ENCODE measurements around the gene ARHGAP28.

DNA sequence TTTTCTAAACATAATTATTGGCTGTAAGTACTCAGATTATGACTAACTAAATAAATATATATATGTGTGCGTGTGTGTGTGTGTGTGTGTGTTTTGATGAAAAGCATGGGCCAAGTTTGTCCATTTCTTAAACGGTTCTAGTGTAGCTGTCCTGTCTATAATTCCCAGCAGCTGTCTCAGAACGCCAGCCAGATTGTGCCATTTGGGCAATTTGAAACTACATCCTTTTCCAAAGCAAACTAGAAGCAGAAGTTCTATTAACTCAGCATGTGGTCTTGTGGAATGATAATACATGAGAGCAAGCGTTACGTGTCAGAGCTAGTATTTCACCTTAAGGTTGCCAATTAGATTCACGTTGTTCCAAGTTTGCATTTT lies 1.7 kb downstream of the ARHGAP28 start:
- TF ChIP-seq, protein P1, sequence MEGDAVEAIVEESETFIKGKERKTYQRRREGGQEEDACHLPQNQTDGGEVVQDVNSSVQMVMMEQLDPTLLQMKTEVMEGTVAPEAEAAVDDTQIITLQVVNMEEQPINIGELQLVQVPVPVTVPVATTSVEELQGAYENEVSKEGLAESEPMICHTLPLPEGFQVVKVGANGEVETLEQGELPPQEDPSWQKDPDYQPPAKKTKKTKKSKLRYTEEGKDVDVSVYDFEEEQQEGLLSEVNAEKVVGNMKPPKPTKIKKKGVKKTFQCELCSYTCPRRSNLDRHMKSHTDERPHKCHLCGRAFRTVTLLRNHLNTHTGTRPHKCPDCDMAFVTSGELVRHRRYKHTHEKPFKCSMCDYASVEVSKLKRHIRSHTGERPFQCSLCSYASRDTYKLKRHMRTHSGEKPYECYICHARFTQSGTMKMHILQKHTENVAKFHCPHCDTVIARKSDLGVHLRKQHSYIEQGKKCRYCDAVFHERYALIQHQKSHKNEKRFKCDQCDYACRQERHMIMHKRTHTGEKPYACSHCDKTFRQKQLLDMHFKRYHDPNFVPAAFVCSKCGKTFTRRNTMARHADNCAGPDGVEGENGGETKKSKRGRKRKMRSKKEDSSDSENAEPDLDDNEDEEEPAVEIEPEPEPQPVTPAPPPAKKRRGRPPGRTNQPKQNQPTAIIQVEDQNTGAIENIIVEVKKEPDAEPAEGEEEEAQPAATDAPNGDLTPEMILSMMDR (IDR thresholded peaks at IDR 0.05) = no peak
- no peak for TF ChIP-seq POLR2A (IDR thresholded peaks at IDR 0.05)

All from right lobe of liver (tissue), 4 donors.